Cardiac muscle cell (in vitro differentiated cells and primary cell): ENCODE data around the gene INSR. TPM values are rescaled to one million over a fixed set of nuclear protein-coding genes. Genes with fewer than 3 reads are reported as not detected.

Source experiments
- DNase-seq, 2 donors: peaks; one replicate each; pipeline versions ENCODE4 v3.0.0 to v3.0.0-alpha.2; 2010 to 2017; ENCODE audit warnings: low read depth in 1 of 2, low spot score in 1 of 2
- H3K27ac ChIP-seq: fragments of 200-600 bp; sonication (generic); 2 replicates; pipeline ENCODE4 v1.5.1; 2016
- H3K27me3 ChIP-seq: fragments of 200-600 bp; sonication (generic); 2 replicates; pipeline ENCODE4 v1.6.0; 2016; ENCODE audit warnings: control low read depth
- H3K36me3 ChIP-seq: fragments of 200-600 bp; sonication (generic); 2 replicates; pipeline ENCODE4 v1.5.1; 2016; ENCODE audit warnings: control low read depth
- H3K4me1 ChIP-seq: fragments of 200-600 bp; sonication (generic); 2 replicates; pipeline ENCODE4 v1.8.1; 2017; ENCODE audit warnings: low read depth, mild to moderate bottlenecking, mixed run types
- H3K4me3 ChIP-seq: fragments of 200-600 bp; sonication (generic); 2 replicates; pipeline ENCODE4 v1.5.1; 2016; ENCODE audit warnings: mild to moderate bottlenecking
- H3K9me3 ChIP-seq: fragments of 200-600 bp; sonication (generic); 2 replicates; pipeline ENCODE4 v1.5.1; 2017; ENCODE audit warnings: low read depth, mild to moderate bottlenecking, control low read depth
- polyA plus RNA-seq: library from polyadenylated mRNA; unstranded; fragments of >200 nt; fragmentation: Nextera tagmentation; extraction: Ambion mirVana; gene quantifications from 2 replicates; pipeline ENCODE4 v1.2.1, GENCODE V29; 2016
- total RNA-seq: library from RNA; depleted of rRNA; stranded (reverse); fragments of >200 nt; gene quantifications from 2 replicates; pipeline ENCODE4 v1.2.3, GENCODE V29; 2016
- TF ChIP-seq, protein P1 (sequence below): IDR thresholded peaks from 2 replicates; pipeline ENCODE4 v1.5.1; 2012; ENCODE audit warnings: low read depth, mild to moderate bottlenecking, low read length

INSR gene
- total and polyA plus RNA-seq, 2 experiments from 2014 or later, result 7.0 to 34.9 TPM

- no peak overlapping the region for H3K4me3 ChIP-seq
- TF ChIP-seq, protein P1, sequence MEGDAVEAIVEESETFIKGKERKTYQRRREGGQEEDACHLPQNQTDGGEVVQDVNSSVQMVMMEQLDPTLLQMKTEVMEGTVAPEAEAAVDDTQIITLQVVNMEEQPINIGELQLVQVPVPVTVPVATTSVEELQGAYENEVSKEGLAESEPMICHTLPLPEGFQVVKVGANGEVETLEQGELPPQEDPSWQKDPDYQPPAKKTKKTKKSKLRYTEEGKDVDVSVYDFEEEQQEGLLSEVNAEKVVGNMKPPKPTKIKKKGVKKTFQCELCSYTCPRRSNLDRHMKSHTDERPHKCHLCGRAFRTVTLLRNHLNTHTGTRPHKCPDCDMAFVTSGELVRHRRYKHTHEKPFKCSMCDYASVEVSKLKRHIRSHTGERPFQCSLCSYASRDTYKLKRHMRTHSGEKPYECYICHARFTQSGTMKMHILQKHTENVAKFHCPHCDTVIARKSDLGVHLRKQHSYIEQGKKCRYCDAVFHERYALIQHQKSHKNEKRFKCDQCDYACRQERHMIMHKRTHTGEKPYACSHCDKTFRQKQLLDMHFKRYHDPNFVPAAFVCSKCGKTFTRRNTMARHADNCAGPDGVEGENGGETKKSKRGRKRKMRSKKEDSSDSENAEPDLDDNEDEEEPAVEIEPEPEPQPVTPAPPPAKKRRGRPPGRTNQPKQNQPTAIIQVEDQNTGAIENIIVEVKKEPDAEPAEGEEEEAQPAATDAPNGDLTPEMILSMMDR, result no peak
- DNase-seq, result no peak
Measured at GRCh38 chr19:7145494-7145893, 148.7 kb downstream of the INSR start.

DNA sequence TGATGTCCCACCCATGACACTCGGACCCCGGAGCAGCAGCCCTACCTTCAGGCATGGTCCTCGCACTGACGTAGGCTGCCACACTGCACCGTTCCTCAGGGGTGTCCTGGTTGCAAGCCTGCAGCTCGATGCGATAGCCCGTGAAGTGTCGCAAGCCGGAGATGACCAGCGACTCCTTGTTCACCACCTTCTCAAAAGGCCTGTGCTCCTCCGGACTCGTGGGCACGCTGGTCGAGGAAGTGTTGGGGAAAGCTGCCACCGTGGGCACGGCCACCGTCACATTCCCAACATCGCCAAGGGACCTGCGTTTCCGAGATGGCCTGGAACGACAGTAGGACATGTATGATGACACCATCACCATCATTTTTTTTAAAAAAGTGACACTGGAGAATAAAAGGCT, 151.4 kb downstream of the INSR start:
- no peaks in the 10 kb centered on the region for H3K4me1 ChIP-seq
- TF ChIP-seq, protein P1, result no peak
- no peaks in the 10 kb centered on the region for H3K9me3 ChIP-seq
- no peak for DNase-seq
- peaks cover 20% of the 10 kb centered on the region for H3K36me3 ChIP-seq
- no peak overlapping the region for H3K27ac ChIP-seq
- H3K27me3 ChIP-seq, result no peaks in the 10 kb centered on the region
- H3K4me3 ChIP-seq, result no peak overlapping the region

More at GRCh38 chr19:7145494-7145893, 148.7 kb downstream of the INSR start:
- H3K36me3 ChIP-seq, result peaks cover 16% of the 10 kb centered on the region
- no peaks in the 10 kb centered on the region for H3K27me3 ChIP-seq
- H3K4me1 ChIP-seq, result no peaks in the 10 kb centered on the region
- no peaks in the 10 kb centered on the region for H3K9me3 ChIP-seq
- no peak overlapping the region for H3K27ac ChIP-seq

DNA sequence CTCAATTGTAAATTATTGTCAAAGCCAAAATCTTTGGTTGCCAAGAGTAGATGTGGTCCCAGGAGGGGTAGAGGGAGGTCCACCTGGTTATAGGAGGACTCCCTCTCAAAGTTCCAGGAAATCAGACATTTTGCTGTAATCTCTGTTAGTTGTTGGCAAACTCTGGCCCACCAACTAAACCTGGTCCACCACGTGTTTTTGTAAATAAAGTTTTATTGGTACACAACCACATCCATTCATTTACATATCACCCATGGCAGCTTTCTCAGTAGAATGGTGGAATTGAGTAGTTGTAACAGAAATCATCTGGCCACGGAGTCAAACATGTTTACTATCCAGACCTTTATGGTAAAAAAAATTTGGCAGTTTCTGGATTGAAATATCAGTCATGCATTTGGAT, 154.1 kb downstream of the INSR start:
- TF ChIP-seq, protein P1, result no peak
- Histone ChIP-seq H3K27ac (no peak overlapping the region), H3K9me3 (no peaks in the 10 kb centered on the region), H3K36me3 (peaks cover 20% of the 10 kb centered on the region), H3K4me1 (no peaks in the 10 kb centered on the region), H3K4me3 (no peak overlapping the region), H3K27me3 (no peaks in the 10 kb centered on the region)
- DNase-seq, result no peak

- no peaks in the 10 kb centered on the region for H3K27me3 ChIP-seq
- no peak for DNase-seq
- H3K36me3 ChIP-seq, result peaks cover 20% of the 10 kb centered on the region
- no peak overlapping the region for H3K27ac ChIP-seq
- H3K4me1 ChIP-seq, result no peaks in the 10 kb centered on the region
- TF ChIP-seq, protein P1, result no peak
- no peaks in the 10 kb centered on the region for H3K9me3 ChIP-seq
- H3K4me3 ChIP-seq, result no peak overlapping the region
Measured at GRCh38 chr19:7139095-7139494, 155.1 kb downstream of the INSR start.

GRCh38 chr19:7138402-7138801, 155.8 kb downstream of the INSR start:
- no peak overlapping the region for H3K27ac ChIP-seq
- no peaks in the 10 kb centered on the region for H3K9me3 ChIP-seq
- peaks cover 20% of the 10 kb centered on the region for H3K36me3 ChIP-seq
- H3K4me3 ChIP-seq, result no peak overlapping the region
- DNase-seq, result no peak
- TF ChIP-seq, protein P1, result no peak
- H3K27me3 ChIP-seq, result no peaks in the 10 kb centered on the region
- no peaks in the 10 kb centered on the region for H3K4me1 ChIP-seq

- Histone ChIP-seq H3K4me3 (no peak overlapping the region), H3K9me3 (no peaks in the 10 kb centered on the region), H3K27me3 (no peaks in the 10 kb centered on the region), H3K36me3 (peaks cover 14% of the 10 kb centered on the region), H3K4me1 (no peaks in the 10 kb centered on the region), H3K27ac (no peak overlapping the region)
- no peak for DNase-seq
- TF ChIP-seq, protein P1, result no peak
Measured at GRCh38 chr19:7137120-7137519, 157.1 kb downstream of the INSR start.
